GM21737 (cell line): ENCODE data around the gene NEIL1.
"Not testable (repeated sequence)": the region's sequence is repeated elsewhere in the genome, so short reads cannot be mapped to it uniquely, and the experiment has no call there.

Experiments used
- ATAC-seq: cut with Tn5 transposase; IDR thresholded peaks from one replicate; pipeline ENCODE4 v1.9.1; 2021; ENCODE audit warnings: mild to moderate bottlenecking, moderate library complexity; ENCODE audit not compliant: unreplicated experiment

Gene NEIL1, protein sequence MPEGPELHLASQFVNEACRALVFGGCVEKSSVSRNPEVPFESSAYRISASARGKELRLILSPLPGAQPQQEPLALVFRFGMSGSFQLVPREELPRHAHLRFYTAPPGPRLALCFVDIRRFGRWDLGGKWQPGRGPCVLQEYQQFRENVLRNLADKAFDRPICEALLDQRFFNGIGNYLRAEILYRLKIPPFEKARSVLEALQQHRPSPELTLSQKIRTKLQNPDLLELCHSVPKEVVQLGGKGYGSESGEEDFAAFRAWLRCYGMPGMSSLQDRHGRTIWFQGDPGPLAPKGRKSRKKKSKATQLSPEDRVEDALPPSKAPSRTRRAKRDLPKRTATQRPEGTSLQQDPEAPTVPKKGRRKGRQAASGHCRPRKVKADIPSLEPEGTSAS

DNA sequence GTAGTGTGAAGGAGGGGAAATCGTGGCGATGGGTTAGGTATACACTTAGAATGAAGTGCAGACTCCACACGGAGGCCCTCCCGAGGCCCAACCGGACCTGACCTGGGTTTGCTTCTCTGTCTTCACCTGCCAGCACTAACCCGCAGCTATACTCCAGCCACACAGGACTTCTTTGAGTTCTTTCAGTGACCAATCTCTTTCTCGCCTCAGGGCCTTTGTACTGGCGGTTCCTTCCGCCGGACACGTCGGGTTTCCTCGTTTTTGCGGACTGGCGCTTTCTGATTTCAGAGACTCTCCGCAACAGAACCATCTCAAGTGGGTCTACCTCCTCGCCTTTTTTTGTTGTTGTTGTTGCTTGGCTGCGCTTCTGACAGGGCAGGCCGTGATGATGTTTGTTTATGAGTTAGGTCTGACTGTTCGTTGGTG lies at the start of gene NEIL1:
TSS of gene NEIL1 (plus strand) at position 244 of the 426 bp plus-strand sequence. CDS start 1,867 bp downstream, outside the sequence.
- ATAC-seq, result peak; percentile 4

DNA sequence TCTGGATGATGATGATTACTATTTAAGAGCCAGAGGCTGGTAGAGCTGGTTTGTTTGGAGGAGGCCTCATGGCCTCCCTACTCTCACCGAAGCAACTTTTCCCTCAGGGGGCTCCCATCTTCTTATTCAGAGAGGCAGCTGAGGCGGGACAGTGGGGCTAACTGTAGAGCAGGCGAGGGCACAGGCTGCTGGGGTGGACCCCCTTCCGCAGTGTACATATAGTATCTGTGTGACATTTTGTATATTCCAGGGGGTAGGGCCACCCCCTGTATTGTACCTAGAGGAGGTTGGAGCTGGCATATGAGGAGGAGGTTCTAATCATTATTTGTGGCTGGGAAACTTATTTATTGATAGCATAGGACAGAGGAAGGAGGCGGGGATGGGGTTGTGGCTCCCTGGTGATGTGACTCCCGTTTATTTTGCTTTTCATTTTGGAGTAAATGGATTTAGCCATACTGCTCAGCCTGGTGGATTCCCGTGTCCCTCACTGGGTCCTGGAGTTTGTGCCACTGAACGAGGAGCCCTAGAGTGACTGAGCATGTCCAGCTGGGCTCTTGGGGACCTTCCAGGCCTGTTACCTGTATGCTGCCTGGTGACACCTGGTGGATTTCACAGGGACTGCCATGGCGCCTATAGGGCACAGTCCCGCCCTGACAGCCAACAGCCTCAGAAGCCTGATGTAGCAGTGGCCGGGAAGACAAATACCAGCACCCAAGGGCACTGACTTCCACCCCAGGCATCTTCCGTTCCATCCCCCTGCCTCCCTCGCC lies 48.1 kb upstream of the NEIL1 start:
- not testable (repeated sequence) for ATAC-seq

DNA sequence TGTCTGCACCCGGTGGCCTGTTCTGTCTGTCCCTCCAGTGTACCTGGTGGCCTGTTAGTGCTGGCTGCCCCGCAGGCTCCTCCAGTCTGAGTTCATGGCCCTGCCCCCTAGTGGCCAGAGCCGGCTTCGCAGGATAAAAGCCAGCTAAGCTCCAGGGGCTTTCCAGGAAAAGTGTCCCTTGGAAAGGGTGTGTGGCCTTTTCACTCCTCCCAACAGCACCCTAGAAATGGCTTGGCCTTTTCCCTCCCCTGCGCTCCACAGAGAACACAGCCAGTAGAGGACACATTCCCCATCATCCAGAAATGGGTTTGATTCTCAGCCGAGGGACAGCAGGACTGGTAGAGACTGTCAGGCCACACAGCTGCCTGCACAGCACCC lies 47.5 kb upstream of the NEIL1 start:
- ATAC-seq, result not testable (repeated sequence)

DNA sequence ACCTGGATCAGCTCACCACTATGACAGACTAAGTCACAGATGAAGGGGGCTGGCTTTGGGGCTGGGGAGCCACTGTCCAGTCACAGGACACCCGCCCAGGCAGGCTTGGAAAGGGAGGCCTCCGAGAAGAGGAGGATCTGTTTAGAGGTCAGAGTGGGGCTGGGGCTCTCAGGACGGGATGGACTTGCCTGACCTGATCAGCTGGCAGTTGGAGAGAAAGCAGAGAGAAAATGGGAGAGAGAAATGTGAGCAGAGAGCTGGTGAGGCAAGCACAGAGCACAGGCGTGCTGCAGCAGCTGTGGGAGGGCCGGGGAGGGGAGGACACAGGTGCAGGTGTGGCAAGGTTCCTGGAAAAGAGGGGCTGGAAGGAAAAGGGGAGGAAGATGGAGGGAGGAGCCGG lies 46.8 kb upstream of the NEIL1 start:
- not testable (repeated sequence) for ATAC-seq

DNA sequence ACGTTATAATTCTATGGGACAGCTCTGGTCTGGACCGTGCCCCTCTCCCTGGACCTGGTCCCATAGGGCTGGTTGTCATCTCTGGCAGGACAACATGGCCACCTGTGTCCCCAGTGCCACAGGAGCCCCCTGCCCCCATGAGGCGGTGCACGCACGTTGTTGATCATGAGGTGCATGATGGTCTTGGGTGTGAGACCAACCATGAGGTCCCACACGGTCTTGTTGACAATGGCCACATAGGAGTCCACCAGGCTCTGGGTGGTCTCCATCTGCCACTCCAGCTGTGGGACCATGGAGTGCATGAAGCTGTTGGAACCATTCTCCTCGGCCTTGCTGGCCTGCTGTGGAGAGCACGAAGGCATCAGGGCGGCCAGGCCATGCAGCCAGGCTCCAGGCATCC lies 44.5 kb upstream of the NEIL1 start:
- ATAC-seq, result no peak

DNA sequence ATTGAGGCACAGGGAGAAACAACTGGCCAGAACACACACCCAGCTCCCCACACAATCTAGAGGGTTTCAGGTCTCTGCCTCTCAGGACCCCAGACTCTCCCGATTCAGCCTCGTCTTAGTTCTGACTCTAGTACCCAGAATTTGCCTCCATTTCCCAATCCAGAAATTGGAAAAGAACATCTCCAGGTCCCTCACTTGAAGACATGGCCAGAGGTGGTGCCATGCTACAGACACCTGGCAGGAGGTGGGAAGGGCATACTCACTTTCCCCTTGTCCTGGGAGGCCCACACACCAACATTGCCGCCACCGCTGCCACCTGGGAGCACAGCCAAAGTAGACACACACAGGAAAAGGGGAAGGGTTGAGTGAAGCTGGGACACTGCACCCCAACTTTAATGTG lies 44.1 kb upstream of the NEIL1 start:
- not testable (repeated sequence) for ATAC-seq

DNA sequence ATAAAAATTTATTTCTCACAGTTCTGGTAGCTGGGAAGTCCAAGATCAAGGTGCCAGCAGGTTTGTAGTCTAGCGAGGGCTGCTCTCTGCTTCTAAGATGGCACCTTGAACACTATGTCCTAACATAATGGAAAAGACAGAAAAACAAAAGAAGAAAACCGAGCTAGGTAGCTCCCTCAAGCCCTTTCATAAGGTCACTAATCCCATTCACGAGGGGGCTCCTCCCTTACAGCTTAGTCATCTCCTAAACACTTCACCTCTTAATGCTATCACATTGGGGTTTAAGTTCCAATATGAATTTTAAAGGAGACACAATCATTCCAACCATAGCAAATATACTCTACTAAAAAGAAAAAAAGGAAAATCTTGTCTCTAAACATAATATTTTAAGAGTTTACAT lies 40.7 kb upstream of the NEIL1 start:
- no peak for ATAC-seq

DNA sequence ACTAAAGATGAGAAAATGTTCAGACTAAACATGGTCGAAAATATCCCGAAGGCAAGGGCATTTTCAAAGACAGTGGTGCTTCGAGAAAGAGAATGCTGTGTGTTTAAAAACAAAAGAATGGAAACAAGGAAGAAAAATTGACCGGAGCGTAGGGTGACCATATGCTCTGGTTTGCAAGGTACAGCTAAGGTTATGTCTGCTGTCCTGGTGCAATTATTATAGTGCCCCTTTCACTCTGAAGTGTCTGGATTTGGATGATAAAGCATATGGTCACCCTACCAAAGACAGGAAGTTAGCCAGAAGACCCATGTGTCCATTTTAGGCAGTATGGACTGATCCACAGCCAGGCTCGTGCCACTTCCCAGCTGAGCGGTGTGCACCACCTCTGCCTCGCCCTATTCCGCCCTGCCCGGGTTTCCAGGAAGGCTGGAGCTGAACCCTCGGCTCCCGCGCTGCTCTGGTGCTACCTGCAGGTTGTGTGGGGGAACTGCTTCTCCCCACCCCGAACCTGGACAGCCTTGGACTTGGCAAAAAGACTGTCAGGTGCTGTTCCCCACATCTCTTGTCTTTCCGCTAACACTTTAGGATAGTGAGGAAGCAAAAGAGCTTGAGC lies 39.0 kb upstream of the NEIL1 start:
- ATAC-seq, result no peak

DNA sequence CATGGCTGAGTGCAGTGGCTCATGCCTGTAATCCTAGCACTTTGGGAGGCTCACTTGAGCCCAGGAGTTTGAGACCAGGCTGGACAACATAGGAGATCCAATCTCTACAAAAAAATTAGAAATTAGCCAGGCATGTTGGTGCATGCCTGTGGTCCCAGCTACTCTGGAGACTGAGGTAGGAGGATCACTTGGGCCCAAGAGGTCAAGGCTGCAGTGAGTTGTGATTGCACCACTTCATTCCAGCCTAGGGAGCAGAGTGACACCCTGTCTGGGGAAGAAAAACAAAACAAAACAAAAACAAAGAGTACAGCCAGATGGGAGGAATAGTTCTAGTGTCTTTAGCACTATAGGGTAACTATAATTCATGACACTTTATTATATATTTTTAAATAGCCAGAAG lies 37.1 kb upstream of the NEIL1 start:
- no peak for ATAC-seq

DNA sequence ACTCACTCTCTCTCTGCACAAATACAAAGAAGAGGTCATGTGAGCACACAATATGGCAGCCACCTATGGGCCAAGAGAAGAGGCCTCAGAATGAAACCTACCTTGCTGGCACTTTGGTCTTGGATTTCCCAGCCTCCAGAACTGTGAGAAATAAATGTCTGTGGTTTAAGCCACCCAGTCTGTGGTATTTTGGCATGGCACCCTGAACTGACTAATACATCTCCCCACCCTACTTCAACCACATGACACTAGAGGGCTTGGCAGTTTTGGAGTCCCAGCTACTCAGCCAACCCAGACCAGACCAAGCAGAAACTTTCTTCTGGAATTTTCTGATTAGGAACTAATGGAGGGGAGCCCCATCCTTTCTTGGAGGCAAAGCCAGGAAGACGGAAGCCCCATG lies 34.3 kb upstream of the NEIL1 start:
- not testable (repeated sequence) for ATAC-seq

DNA sequence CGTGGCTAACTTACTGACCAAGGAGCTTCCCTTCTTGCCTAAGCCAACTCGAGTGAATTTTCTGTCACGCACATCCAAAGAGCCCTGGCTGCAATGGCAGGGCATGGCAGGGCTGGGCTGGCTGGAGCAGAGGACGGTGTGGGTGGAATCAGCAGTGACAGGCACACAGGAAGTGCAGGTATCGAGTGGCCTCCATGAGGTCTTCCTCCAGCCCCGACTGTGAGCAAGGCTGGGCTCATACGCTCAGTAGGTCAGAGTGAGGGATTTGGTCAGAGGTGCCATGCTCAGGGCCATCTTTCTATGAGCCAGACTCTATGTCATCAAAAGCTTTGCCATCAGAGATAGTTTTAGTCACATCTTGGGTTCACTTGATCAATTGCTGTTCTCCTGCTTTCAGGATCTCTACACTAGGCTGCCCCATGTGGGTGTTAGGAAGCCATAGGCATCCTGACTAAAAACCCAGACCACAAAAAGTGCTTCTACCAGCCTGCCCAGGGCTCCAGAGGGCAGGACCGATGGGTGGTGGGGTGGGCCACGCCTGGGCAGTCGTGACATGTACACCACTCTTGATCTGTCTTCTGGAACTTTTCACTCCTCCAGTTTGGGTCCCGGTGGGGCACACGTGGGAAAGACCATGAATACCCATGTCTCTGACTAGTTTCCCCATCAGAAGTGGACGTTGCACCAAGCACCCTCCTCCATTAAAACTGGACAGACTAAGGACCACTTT lies 33.6 kb upstream of the NEIL1 start:
- no peak for ATAC-seq

DNA sequence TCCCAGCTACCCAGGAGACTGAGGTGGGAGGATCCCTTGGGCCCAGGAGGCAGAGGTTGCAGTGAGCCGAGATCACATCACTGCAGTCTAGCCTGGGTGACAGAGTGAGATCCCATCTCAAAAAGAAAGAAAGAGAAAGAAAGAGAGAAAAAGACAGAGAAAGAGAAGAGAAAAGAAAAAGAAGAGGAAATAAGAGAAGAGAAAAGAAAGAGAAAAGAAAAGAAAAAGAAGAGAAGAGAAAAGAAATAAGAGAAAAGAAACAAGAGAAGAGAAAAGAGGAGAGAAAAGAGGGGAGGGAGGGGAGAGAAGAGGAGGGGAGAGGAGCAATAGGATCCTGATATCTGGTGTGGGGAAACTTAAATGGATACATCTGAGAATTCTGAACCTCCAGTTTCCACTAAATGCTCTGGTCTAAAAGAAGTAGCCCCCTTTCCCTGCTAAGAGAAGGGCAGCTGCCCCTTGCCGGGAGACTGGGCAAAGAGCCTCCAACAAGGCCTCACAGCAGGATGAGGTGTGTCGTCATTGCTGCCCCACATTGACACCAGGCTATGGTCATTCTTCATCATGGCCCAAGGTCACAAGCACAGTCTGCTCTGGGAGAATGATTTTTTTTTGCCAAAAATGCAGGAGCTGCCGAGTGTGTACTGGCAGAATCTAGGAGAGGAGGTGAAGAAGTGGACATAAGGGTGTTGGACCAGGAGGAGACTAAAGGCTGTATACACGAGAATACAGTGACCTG lies 32.1 kb upstream of the NEIL1 start:
- no peak for ATAC-seq

DNA sequence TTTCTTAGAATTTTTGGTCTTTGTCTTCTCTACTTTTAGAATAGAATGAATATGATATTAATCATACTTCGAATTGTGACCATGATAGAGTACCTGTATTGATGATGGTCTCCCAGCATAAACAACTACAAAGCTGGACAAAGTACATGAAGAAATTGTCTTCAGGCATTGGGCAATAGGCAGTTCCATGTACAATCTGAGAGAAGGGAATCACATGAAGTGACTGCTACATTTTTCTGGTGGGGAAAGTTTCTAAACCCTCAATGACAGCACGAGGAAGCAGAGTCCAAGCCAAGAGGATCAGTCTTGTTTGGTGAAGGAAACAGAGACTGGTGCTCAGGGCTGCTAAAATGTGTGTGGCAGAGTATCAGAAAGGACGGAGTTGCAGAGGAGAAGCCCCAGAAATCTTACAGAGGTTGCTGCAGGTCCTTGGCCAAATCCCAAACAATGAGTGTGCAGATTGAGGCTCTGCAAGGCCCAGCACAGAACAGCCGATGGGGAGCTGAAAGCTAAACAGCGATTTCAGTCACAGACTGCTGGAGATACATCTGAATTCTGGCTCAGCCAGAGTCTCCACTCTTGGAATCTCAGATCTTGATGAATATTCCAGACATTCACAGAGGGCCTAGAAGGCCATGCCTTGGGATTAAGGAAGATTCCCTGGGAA lies 27.5 kb upstream of the NEIL1 start:
- ATAC-seq, result not testable (repeated sequence)

DNA sequence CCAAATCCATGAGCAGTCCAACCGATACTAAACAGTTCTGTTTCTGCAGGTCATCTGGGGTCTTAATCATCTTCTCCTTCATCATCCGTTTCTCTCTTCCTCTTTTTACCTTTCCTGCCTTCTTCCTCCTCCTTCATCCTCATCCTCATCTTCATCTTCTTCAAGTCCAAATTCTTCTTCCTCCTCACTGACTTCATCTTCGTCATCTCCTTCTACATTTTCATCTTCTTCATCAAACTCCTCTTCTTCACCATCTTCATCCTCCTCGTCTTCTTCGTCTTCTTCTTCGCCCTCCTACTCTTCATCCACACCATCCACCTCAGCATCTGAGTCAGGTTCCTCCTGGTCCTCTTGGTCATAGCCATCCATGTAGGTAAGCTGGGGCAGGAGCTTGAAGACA lies 25.1 kb upstream of the NEIL1 start:
- ATAC-seq, result no peak

DNA sequence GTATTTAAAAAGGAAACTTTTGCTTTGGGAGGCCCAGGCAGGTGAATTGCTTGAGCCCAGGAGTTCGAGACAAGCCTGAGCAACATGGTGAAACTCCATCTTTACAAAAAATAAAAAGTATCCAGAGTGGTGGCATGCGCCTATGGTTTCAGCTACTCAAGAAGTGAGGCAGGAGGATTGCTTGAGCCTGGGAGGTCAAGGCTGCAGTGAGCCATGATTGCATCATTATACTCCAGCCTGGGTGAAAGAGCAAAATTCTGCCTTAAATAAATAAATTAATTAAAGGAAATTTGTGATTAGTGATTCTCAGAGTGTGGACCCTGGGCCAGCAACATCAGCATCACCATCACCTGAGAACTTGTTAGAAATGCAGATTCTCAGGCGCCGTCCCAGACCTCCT lies 20.9 kb upstream of the NEIL1 start:
- ATAC-seq, result no peak

DNA sequence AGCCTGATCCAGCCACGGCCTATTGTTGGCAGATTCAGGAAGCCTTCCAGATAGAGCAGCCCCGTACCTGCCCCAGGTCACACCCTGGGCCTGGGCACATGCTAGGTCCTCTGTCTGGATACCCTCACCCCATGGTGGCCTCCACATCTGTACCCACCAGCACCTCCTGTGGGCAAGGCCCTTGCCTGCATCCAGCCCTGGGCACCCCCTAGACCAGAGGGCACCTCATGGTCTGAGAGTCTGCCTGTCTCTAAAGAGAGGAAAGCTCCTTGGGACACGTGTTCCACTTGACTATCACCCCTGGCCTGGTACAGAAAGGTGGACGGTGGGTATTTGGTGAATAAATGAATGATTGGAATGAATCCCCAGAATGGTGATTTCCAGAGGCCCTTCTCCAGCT lies 19.8 kb upstream of the NEIL1 start:
- no peak for ATAC-seq

DNA sequence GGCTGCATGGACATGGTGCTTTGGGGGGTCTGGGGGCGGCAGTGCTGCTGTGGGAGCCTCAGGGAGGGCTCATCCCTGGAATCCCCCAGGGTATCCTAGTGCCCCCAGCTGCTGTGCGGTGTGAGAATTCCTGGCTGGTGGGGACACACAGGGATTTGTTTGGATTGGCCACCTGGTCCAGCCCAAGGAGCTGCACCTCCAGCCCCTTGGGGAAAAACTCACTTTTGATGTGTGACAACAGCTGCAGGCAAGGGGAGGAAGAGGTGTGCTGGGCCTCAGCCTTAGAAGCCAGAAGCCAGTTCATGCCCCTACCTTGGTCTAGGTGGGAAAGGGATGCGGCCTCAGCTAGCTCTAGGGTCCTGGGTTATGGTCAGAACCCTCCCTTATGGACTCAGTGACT lies 19.3 kb upstream of the NEIL1 start:
- no peak for ATAC-seq

DNA sequence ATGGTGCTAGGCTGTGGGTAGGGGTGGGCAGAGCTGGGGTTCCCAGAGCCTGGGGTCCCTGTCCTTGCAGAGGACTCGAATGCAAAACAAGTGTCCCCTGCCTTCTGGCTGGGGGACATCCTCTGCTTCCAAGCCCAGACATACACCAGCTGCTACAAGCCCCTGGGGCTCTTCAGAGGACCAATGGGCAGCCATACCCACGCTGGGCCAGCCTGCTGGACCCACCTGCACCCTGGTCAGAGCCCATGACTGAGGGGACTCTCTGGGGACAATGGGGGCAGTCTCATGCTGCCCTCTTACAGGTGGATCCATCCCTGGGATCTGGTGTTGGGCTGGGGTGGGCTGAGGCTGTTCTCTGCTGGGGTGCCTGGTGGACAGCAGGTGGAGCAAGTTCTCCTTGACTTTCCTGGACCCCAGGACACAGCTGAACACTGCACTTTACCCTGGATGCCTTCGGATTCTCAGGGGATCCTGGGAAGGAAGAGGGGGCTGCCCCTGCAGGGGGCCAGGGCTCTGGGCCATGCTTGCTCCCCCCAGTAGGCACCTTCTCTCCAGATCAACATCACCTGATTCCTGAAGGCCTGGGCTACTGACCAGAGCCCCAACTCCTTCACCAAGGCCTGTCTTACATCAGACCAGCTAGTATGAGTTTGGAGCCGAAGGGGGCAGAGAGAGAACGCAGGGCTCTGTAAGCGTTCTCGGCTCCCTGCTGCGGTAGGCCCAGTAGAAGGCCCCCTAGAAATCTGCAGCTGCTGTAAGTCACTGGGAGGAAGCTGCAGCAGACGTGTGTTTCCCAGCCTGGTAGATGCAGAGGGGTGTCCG lies 18.1 kb upstream of the NEIL1 start:
- no peak for ATAC-seq

DNA sequence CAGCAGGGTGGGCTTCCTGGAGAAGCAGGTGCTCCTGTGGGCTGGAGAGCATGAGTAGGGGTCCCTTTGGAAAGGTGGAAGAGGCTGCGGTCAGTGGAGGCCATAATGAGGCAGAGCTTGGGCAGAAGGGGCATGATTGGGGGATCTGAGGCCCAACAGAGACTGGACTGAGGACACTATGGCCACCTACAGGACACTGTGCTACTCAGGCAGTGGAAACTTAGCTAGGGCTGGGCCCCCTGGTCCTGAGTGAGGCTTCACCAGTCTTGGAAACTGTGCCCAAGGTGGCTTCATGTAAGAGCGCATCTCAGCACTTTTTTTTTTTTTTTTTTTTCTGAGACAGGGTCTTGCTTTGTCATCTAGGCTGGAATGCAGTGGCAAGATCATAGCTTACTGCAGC lies 17.3 kb upstream of the NEIL1 start:
- ATAC-seq, result no peak
